WTC11 (cell line): Measurements from ENCODE around the gene HEYL. TPM values are rescaled to one million over a fixed set of nuclear protein-coding genes. Genes with fewer than 3 reads are reported as not detected.

Experiments used
- ATAC-seq: fragments of 200-7000 bp; cut with Tn5 transposase; 2 replicates; pipeline ENCODE4 v1.10.0; 2021; ENCODE audit warnings: mild to moderate bottlenecking, moderate library complexity
- CTCF ChIA-PET: fragments of 300-600 bp; sonication (Branson Sonifier 250); formaldehyde crosslinking; loops from one replicate; lab custom pipeline; 2021; ENCODE audit warnings: antibody characterized with exemption; lab: Charles Lee
- POLR2A ChIA-PET: fragments of 350-600 bp; sonication (Branson Sonifier 250); formaldehyde crosslinking; loops from one replicate; lab custom pipeline; 2021; ENCODE audit warnings: antibody characterized with exemption; lab: Charles Lee
- DNase-seq: peaks from one replicate; pipeline ENCODE4 v3.0.0; 2021; ENCODE audit warnings: low spot score
- H3K27ac Mint-ChIP-seq: 2 replicates; pipeline ENCODE4 v1.8.0; 2021; ENCODE audit warnings: mixed read lengths
- H3K27me3 Mint-ChIP-seq: 2 replicates; pipeline ENCODE4 v1.8.0; 2021; ENCODE audit warnings: low read depth, mild to moderate bottlenecking, moderate library complexity, mixed read lengths
- H3K36me3 Mint-ChIP-seq: 2 replicates; pipeline ENCODE4 v1.8.0; 2021; ENCODE audit warnings: mixed read lengths
- H3K4me1 Mint-ChIP-seq: 2 replicates; pipeline ENCODE4 v1.8.0; 2022; ENCODE audit warnings: mixed read lengths
- H3K4me3 Mint-ChIP-seq: 2 replicates; pipeline ENCODE4 v1.8.0; 2021; ENCODE audit warnings: mild to moderate bottlenecking, moderate library complexity, mixed read lengths
- H3K9me3 Mint-ChIP-seq: 2 replicates; pipeline ENCODE4 v1.8.0; 2021; ENCODE audit warnings: mixed read lengths
- JAZF1 ChIP-seq: fragments of 250-450 bp; sonication (Bioruptor Pico); IDR thresholded peaks from 2 replicates; pipeline ENCODE4 v1.9.0; 2021; ENCODE audit warnings: moderate library complexity, mild to moderate bottlenecking, inconsistent platforms
- MXD4 ChIP-seq: fragments of 250-450 bp; sonication (Bioruptor Pico); IDR thresholded peaks from 2 replicates; pipeline ENCODE4 v1.8.0; 2021; ENCODE audit warnings: mild to moderate bottlenecking, moderate library complexity, borderline replicate concordance
- NFE2L1 ChIP-seq: sonication (generic); formaldehyde crosslinking; IDR thresholded peaks from 2 replicates; pipeline ENCODE4 v1.8.1; 2023; ENCODE audit warnings: missing genetic modification reagents
- OVOL2 ChIP-seq: fragments of 250-450 bp; sonication (Bioruptor Pico); IDR thresholded peaks from 2 replicates; pipeline ENCODE4 v1.9.0; 2021; ENCODE audit warnings: mild to moderate bottlenecking, borderline replicate concordance
- SMAD3 ChIP-seq: sonication (generic); formaldehyde crosslinking; IDR thresholded peaks from 2 replicates; pipeline ENCODE4 v1.8.0; 2022; ENCODE audit warnings: missing genetic modification reagents, mild to moderate bottlenecking, borderline replicate concordance
- TCF7 ChIP-seq: sonication (generic); formaldehyde crosslinking; IDR thresholded peaks from 2 replicates; pipeline ENCODE4 v1.8.0; 2022; ENCODE audit warnings: mild to moderate bottlenecking, low read depth, missing genetic modification reagents, moderate library complexity
- TEAD1 ChIP-seq: sonication (generic); formaldehyde crosslinking; IDR thresholded peaks from 2 replicates; pipeline ENCODE4 v1.8.0; 2022; ENCODE audit warnings: mild to moderate bottlenecking, missing genetic modification reagents
- ZBTB21 ChIP-seq: sonication (generic); formaldehyde crosslinking; IDR thresholded peaks from 2 replicates; pipeline ENCODE4 v1.8.1; 2023; ENCODE audit warnings: mild to moderate bottlenecking, missing genetic modification reagents, borderline replicate concordance
- ZNF317 ChIP-seq: sonication (generic); formaldehyde crosslinking; IDR thresholded peaks from 2 replicates; pipeline ENCODE4 v1.8.1; 2023; ENCODE audit warnings: low read depth, mild to moderate bottlenecking, moderate library complexity, missing genetic modification reagents, borderline replicate concordance
- ZNF423 ChIP-seq: fragments of 250-450 bp; sonication (Bioruptor Pico); IDR thresholded peaks from 2 replicates; pipeline ENCODE4 v2.1.2; 2022; ENCODE audit warnings: mild to moderate bottlenecking, moderate library complexity
- total RNA-seq: library from RNA; stranded (reverse); gene quantifications from 3 replicates; pipeline ENCODE4 v1.2.3, GENCODE V29; 2021
- TF ChIP-seq, protein P1 (sequence below): fragments of 200-600 bp; IDR thresholded peaks from 2 replicates; pipeline ENCODE4 v1.8.0; 2022; ENCODE audit warnings: antibody characterized with exemption
- TF ChIP-seq, protein P2 (sequence below): sonication (generic); formaldehyde crosslinking; IDR thresholded peaks from 2 replicates; pipeline ENCODE4 v1.8.1; 2022; ENCODE audit warnings: mild to moderate bottlenecking, moderate library complexity, missing genetic modification reagents
- TF ChIP-seq, protein P3 (sequence below): sonication (generic); formaldehyde crosslinking; IDR thresholded peaks from 2 replicates; pipeline ENCODE4 v1.8.1; 2023; ENCODE audit warnings: mild to moderate bottlenecking, missing genetic modification reagents, borderline replicate concordance
- TF ChIP-seq, protein P4 (sequence below): sonication (generic); formaldehyde crosslinking; IDR thresholded peaks from 2 replicates; pipeline ENCODE4 v1.8.0; 2022; ENCODE audit warnings: mild to moderate bottlenecking, missing genetic modification reagents
- TF ChIP-seq, protein P5 (sequence below): sonication (generic); formaldehyde crosslinking; IDR thresholded peaks from 2 replicates; pipeline ENCODE4 v1.8.1; 2022; ENCODE audit warnings: low read depth, mild to moderate bottlenecking, moderate library complexity, missing genetic modification reagents, borderline replicate concordance
- TF ChIP-seq, protein P6 (sequence below): sonication (generic); formaldehyde crosslinking; IDR thresholded peaks from 2 replicates; pipeline ENCODE4 v1.8.0; 2023; ENCODE audit warnings: missing genetic modification reagents

Gene HEYL
- total RNA-seq, 1 experiment from 2014 or later, result 2.3 TPM

DNA sequence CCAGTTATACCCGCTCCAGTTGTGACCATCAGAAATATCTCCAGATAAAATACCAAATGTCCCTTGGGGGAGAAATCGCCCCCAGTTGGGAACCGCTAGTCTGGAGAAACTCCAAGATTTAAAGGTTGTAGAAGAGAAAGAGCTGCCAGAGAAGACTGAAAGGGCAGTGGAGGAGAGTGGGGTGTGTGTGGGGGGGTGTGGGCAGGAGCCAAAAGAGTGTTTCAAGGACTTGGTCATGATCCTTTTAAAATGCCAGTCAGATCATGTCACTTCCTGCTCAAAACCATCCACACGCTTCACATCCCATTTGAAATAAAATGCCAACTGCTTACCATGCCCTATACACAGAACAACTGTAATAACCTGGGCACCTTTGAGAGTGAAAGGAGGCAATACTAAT lies 3.4 kb upstream of the HEYL start:
- H3K36me3 Mint-ChIP-seq, result no peaks in the 10 kb centered on the region
- H3K27ac Mint-ChIP-seq, result no peak overlapping the region
- peaks cover 14% of the 10 kb centered on the region for H3K4me1 Mint-ChIP-seq
- H3K4me3 Mint-ChIP-seq, result no peak overlapping the region
- TF ChIP-seq, protein P1, sequence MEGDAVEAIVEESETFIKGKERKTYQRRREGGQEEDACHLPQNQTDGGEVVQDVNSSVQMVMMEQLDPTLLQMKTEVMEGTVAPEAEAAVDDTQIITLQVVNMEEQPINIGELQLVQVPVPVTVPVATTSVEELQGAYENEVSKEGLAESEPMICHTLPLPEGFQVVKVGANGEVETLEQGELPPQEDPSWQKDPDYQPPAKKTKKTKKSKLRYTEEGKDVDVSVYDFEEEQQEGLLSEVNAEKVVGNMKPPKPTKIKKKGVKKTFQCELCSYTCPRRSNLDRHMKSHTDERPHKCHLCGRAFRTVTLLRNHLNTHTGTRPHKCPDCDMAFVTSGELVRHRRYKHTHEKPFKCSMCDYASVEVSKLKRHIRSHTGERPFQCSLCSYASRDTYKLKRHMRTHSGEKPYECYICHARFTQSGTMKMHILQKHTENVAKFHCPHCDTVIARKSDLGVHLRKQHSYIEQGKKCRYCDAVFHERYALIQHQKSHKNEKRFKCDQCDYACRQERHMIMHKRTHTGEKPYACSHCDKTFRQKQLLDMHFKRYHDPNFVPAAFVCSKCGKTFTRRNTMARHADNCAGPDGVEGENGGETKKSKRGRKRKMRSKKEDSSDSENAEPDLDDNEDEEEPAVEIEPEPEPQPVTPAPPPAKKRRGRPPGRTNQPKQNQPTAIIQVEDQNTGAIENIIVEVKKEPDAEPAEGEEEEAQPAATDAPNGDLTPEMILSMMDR, result no peak
- TF ChIP-seq TEAD1 (CRISPR knock-in tag), result no peak
- TF ChIP-seq, protein P2, sequence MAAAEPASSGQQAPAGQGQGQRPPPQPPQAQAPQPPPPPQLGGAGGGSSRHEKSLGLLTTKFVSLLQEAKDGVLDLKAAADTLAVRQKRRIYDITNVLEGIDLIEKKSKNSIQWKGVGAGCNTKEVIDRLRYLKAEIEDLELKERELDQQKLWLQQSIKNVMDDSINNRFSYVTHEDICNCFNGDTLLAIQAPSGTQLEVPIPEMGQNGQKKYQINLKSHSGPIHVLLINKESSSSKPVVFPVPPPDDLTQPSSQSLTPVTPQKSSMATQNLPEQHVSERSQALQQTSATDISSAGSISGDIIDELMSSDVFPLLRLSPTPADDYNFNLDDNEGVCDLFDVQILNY (CRISPR knock-in tag), result no peak
- TF ChIP-seq, all 79 proteins: peak for 0
- no peak for ATAC-seq
- CTCF ChIA-PET, result interaction anchor here (3.6 kb wide), 1 partner anchor 11 kb away, joined by 16 read pairs; no protein-coding TSS in a partner anchor
- POLR2A ChIA-PET, result no interaction called here
- H3K27me3 Mint-ChIP-seq, result peaks cover 88% of the 10 kb centered on the region
- H3K9me3 Mint-ChIP-seq, result no peaks in the 10 kb centered on the region
- no peak for DNase-seq

DNA sequence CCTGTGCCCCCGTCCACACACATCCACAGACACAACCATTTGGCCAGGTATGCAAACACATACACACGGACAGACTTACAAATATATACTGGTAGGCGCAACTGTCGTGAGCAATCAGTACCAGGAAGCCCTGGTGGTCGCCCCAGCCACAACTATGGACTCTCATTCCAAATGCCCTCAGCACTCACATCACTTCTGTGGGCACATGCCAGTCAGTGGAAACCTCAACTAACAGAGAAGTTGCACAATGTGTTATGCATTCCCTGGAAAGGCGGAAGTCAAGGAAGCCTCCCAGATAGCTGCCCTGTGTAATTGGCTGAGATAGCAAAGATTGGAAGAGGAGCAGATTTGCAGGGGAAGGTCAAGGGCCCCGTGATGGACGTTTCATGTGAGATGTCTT lies 1.4 kb upstream of the HEYL start:
- POLR2A ChIA-PET, result no interaction called here
- DNase-seq, result no peak
- H3K4me1 Mint-ChIP-seq, result peaks cover 3% of the 10 kb centered on the region
- CTCF ChIA-PET, result interaction anchor here (1.4 to 3.8 kb wide), 4 partner anchors 13 to 35 kb away, joined by 6 to 44 read pairs (median 12); no protein-coding TSS in a partner anchor
- H3K4me3 Mint-ChIP-seq, result no peak overlapping the region
- no peaks in the 10 kb centered on the region for H3K36me3 Mint-ChIP-seq
- H3K27ac Mint-ChIP-seq, result no peak overlapping the region
- no peaks in the 10 kb centered on the region for H3K9me3 Mint-ChIP-seq
- TF ChIP-seq, protein P3, sequence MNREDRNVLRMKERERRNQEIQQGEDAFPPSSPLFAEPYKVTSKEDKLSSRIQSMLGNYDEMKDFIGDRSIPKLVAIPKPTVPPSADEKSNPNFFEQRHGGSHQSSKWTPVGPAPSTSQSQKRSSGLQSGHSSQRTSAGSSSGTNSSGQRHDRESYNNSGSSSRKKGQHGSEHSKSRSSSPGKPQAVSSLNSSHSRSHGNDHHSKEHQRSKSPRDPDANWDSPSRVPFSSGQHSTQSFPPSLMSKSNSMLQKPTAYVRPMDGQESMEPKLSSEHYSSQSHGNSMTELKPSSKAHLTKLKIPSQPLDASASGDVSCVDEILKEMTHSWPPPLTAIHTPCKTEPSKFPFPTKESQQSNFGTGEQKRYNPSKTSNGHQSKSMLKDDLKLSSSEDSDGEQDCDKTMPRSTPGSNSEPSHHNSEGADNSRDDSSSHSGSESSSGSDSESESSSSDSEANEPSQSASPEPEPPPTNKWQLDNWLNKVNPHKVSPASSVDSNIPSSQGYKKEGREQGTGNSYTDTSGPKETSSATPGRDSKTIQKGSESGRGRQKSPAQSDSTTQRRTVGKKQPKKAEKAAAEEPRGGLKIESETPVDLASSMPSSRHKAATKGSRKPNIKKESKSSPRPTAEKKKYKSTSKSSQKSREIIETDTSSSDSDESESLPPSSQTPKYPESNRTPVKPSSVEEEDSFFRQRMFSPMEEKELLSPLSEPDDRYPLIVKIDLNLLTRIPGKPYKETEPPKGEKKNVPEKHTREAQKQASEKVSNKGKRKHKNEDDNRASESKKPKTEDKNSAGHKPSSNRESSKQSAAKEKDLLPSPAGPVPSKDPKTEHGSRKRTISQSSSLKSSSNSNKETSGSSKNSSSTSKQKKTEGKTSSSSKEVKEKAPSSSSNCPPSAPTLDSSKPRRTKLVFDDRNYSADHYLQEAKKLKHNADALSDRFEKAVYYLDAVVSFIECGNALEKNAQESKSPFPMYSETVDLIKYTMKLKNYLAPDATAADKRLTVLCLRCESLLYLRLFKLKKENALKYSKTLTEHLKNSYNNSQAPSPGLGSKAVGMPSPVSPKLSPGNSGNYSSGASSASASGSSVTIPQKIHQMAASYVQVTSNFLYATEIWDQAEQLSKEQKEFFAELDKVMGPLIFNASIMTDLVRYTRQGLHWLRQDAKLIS, result no peak
- TF ChIP-seq NFE2L1, result no peak
- no peak for TF ChIP-seq ZNF317
- no peak for TF ChIP-seq TCF7 (CRISPR knock-in tag)
- TF ChIP-seq JAZF1 (CRISPR knock-in tag), result no peak
- no peak for TF ChIP-seq MXD4 (CRISPR knock-in tag)
- no peak for TF ChIP-seq ZBTB21 (CRISPR knock-in tag)
- TF ChIP-seq, protein P4, sequence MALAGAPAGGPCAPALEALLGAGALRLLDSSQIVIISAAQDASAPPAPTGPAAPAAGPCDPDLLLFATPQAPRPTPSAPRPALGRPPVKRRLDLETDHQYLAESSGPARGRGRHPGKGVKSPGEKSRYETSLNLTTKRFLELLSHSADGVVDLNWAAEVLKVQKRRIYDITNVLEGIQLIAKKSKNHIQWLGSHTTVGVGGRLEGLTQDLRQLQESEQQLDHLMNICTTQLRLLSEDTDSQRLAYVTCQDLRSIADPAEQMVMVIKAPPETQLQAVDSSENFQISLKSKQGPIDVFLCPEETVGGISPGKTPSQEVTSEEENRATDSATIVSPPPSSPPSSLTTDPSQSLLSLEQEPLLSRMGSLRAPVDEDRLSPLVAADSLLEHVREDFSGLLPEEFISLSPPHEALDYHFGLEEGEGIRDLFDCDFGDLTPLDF (CRISPR knock-in tag), result no peak
- TF ChIP-seq SMAD3 (CRISPR knock-in tag), result no peak
- no peak for TF ChIP-seq TEAD1 (CRISPR knock-in tag)
- TF ChIP-seq ZNF423 (CRISPR knock-in tag), result no peak
- TF ChIP-seq, protein P5, sequence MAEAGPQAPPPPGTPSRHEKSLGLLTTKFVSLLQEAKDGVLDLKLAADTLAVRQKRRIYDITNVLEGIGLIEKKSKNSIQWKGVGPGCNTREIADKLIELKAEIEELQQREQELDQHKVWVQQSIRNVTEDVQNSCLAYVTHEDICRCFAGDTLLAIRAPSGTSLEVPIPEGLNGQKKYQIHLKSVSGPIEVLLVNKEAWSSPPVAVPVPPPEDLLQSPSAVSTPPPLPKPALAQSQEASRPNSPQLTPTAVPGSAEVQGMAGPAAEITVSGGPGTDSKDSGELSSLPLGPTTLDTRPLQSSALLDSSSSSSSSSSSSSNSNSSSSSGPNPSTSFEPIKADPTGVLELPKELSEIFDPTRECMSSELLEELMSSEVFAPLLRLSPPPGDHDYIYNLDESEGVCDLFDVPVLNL (CRISPR knock-in tag), result no peak
- TF ChIP-seq OVOL2, result no peak
- TF ChIP-seq, protein P6, sequence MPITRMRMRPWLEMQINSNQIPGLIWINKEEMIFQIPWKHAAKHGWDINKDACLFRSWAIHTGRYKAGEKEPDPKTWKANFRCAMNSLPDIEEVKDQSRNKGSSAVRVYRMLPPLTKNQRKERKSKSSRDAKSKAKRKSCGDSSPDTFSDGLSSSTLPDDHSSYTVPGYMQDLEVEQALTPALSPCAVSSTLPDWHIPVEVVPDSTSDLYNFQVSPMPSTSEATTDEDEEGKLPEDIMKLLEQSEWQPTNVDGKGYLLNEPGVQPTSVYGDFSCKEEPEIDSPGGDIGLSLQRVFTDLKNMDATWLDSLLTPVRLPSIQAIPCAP, result no peak
- peaks cover 96% of the 10 kb centered on the region for H3K27me3 Mint-ChIP-seq
- ATAC-seq, result no peak
